ENCODE measurements around the gene DLX3. TPM values are rescaled to one million over a fixed set of nuclear protein-coding genes. Genes with fewer than 3 reads are reported as not detected.
A peak's percentile ranks its signal among the peaks of the same experiment; 100 is the strongest.

The DLX3 gene
- polyA plus RNA-seq, 1 of the 3 experiments (the other 2 are of a cell fraction), result not detected

DNA sequence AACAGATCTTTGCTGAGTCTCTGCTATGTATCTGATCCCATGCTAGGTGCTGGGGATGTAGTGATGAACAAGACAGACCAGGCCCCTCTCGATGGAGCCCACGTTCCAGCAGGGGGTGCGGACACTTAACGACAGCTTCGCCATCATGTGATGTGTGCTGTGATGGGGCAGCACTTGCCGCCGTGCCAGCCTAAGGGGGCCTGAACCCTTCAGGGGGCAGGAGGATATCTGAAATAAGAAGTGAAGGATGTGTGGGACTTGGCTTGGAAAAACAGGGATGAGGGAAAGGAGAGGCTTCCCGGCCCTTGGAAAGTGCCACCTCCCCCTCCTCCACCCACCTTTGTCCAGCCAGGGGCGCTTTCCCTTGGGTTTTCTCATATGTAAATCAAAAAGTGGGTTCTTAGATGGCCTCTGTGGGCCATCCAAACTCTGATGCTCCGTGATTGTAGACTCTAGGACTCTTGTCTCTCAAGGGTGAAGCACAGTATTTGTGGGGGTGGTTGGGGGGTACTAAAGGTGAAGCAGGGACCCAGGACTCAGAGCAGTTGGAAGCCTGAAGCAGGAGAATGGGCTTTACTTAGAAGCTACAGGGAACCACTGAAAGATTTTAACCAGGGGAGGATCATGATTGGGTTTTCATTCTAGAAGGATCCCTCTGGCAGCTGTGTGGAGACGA lies 4.0 kb upstream of the DLX3 start:
- ChIA-PET CTCF (interaction anchor here (0.6 to 30.0 kb wide), 70 partner anchors 7 to 600 kb away, joined by 3 to 1665 read pairs (median 5); partner anchors contain the start of genes DLX4, ITGA3, PDK2 and SLC35B1), POLR2A (interaction anchor here (1.7 kb wide), 1 partner anchor 137 kb away, joined by 7 read pairs; no protein-coding TSS in a partner anchor)
- H3K9me3 ChIP-seq, result no peaks in the 10 kb centered on the region
- H3K36me3 ChIP-seq (replicated peaks in 1 of 2; ENCODE audit: control insufficient read depth in 1 of 2, insufficient read depth in 2 of 2, low read length in 1 of 2), result no peaks in the 10 kb centered on the region
- H3K4me1 ChIP-seq (ENCODE audit: control insufficient read depth in 1 of 2, insufficient read depth in 2 of 2, low read depth in 1 of 2, low read length in 1 of 2), result peaks cover 6 to 10% of the 10 kb centered on the region in 2 experiments; a peak in 1 of 4 replicates
- TF ChIP-seq GATA2 (CRISPR knock-in tag; IDR thresholded peaks at IDR 0.05) (no peak), MEF2A (IDR thresholded peaks at IDR 0.05; ENCODE audit: borderline replicate concordance, low read depth) (no peak), NFIC (IDR thresholded peaks at IDR 0.05; ENCODE audit: borderline replicate concordance) (no peak), RAD21 (IDR thresholded peaks at IDR 0.05; ENCODE audit: low read length) (no peak), TCF12 (IDR thresholded peaks at IDR 0.05) (no peak), IRF3 (IDR thresholded peaks at IDR 0.05; ENCODE audit: low read depth, low read length) (no peak), MXI1 (IDR thresholded peaks at IDR 0.05; ENCODE audit: low read depth, low read length) (no peak), ELF1 (IDR thresholded peaks at IDR 0.05) (no peak), CHD2 (IDR thresholded peaks at IDR 0.05; ENCODE audit: low read length, partially characterized antibody) (no peak), YY1 (IDR thresholded peaks at IDR 0.05; ENCODE audit: low read depth) (no peak), RCOR1 (IDR thresholded peaks at IDR 0.05; ENCODE audit: low read length) (no peak), NRF1 (IDR thresholded peaks at IDR 0.05; ENCODE audit: low read depth, low read length) (no peak), PBX3 (IDR thresholded peaks at IDR 0.05) (no peak), REST (IDR thresholded peaks at IDR 0.05; ENCODE audit: low read depth, low read length) (no peak), RFX5 (IDR thresholded peaks at IDR 0.05; ENCODE audit: low read length) (no peak), ZBTB33 (IDR thresholded peaks at IDR 0.05; ENCODE audit: borderline replicate concordance, low read depth) (no peak), RXRA (IDR thresholded peaks at IDR 0.05; ENCODE audit: borderline replicate concordance, low read depth) (no peak)
- TF ChIP-seq, protein P1, sequence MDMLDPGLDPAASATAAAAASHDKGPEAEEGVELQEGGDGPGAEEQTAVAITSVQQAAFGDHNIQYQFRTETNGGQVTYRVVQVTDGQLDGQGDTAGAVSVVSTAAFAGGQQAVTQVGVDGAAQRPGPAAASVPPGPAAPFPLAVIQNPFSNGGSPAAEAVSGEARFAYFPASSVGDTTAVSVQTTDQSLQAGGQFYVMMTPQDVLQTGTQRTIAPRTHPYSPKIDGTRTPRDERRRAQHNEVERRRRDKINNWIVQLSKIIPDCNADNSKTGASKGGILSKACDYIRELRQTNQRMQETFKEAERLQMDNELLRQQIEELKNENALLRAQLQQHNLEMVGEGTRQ (IDR thresholded peaks at IDR 0.05; ENCODE audit: borderline replicate concordance, low read depth, low read length), result no peak
- TF ChIP-seq, protein P2, sequence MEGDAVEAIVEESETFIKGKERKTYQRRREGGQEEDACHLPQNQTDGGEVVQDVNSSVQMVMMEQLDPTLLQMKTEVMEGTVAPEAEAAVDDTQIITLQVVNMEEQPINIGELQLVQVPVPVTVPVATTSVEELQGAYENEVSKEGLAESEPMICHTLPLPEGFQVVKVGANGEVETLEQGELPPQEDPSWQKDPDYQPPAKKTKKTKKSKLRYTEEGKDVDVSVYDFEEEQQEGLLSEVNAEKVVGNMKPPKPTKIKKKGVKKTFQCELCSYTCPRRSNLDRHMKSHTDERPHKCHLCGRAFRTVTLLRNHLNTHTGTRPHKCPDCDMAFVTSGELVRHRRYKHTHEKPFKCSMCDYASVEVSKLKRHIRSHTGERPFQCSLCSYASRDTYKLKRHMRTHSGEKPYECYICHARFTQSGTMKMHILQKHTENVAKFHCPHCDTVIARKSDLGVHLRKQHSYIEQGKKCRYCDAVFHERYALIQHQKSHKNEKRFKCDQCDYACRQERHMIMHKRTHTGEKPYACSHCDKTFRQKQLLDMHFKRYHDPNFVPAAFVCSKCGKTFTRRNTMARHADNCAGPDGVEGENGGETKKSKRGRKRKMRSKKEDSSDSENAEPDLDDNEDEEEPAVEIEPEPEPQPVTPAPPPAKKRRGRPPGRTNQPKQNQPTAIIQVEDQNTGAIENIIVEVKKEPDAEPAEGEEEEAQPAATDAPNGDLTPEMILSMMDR (IDR thresholded peaks at IDR 0.05), result no peak
- TF ChIP-seq, protein P3, sequence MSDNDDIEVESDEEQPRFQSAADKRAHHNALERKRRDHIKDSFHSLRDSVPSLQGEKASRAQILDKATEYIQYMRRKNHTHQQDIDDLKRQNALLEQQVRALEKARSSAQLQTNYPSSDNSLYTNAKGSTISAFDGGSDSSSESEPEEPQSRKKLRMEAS (IDR thresholded peaks at IDR 0.05; ENCODE audit: low read depth), result no peak
- H3K4me3 ChIP-seq (ENCODE audit: low read depth in 2 of 2, low read length in 1 of 2), result no peak overlapping the region
- no peaks in the 10 kb centered on the region for H3K79me2 ChIP-seq (ENCODE audit: insufficient read depth)
- peaks cover 74% of the 10 kb centered on the region for H3K27me3 ChIP-seq (ENCODE audit: insufficient read depth)
- no peak overlapping the region for H3K9ac ChIP-seq
- WGBS (ENCODE audit: low lambda C conversion rate), result 32% methylated on average over 11 of the region's 11 CpGs
- H3F3A ChIP-seq (replicated peaks; ENCODE audit: insufficient read depth), result peaks cover 13% of the 10 kb centered on the region
- H3K27ac ChIP-seq (ENCODE audit: low read depth in 2 of 2, low read length in 1 of 2), result no peak overlapping the region
- H4K20me1 ChIP-seq (ENCODE audit: insufficient read depth), result no peaks in the 10 kb centered on the region; the same call in 1 of the 2 replicates
- peak overlapping the region; percentile 85 for H2AFZ ChIP-seq (ENCODE audit: low read depth)
- no peaks in the 10 kb centered on the region for H3K9me2 ChIP-seq
- DNase-seq, result no peak
- H3K4me2 ChIP-seq, result 0 out of 2 replicates have a peak overlapping the region, but pooled peaks have one; percentile 22
